ENCODE measurements around the gene RELN. TPM values are rescaled to one million over a fixed set of nuclear protein-coding genes. Genes with fewer than 3 reads are reported as not detected.

Gene RELN
- total RNA-seq, 1 experiment from 2014 or later = 0.02 TPM

DNA sequence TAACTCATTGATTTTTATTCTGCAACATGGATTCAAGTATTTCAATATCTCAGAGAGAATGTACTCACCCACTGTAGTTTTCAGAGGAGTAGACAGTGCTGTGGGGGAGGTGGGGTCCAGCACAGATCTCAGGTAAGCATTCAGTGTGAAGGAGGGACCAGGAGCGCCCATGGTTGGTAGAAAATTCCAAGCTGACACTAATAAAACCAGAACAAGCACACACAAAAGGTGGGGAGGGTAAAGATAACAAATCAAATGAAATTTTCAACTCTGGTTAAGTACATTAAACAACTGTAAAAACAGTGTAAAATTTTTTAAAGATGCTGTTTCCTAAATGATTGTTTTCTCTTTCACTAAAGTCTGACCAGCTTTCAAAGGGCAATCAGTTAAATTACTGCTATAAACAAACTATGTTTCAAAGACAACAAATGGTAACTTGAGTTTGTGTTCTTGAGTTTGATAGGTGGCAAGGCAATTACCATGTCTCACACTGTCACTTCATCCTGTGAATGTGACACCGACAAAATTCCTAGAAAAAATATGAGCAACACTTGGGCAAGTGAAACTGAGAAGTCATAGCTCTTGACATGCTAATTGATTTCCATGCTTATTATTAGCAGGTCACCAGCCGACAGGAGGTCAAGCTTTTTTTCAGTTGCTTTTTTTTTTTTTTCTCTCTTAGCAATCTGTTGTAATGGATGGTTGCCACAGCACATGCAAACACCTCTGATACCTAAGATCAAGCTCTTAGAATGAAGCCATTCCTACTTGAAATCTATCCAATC is 337.7 kb downstream of the RELN start:
- no peak overlapping the region for H3K4ac ChIP-seq (ENCODE audit: low read depth, low read length)
- no peak overlapping the region for H3K27ac ChIP-seq (ENCODE audit: insufficient read length, low read depth, low read length)
- WGBS (ENCODE audit: extremely low coverage, insufficient read length, low lambda C conversion rate) = no CpG with 5 or more reads among the region's 3 CpGs
- no peak overlapping the region for H4K8ac ChIP-seq (replicated peaks; ENCODE audit: insufficient read length, low read depth, low read length)
- H3K79me2 ChIP-seq (ENCODE audit: insufficient read depth, low read length) = no peaks in the 10 kb centered on the region
- no peaks in the 10 kb centered on the region for H4K20me1 ChIP-seq (ENCODE audit: control insufficient read depth, insufficient read depth, insufficient read length)
- H3K27me3 ChIP-seq (ENCODE audit: insufficient read depth, low read length) = no peaks in the 10 kb centered on the region
- Mint-ChIP-seq H3K4me1 (peaks cover 3 to 11% of the 10 kb centered on the region in 2 experiments; a peak in 2 of 4 replicates), H3K4me3 (no peak overlapping the region), H3K27ac (peak overlapping the region in 1 of 3 experiments; percentile 18; a peak in 1 of 7 replicates), H3K36me3 (ENCODE audit: insufficient read depth in 1 of 3, low read depth in 3 of 3) (no peaks in the 10 kb centered on the region), H3K27me3 (ENCODE audit: low read depth) (no peaks in the 10 kb centered on the region; the same call in 1 of the 2 replicates), H3K9me3 (peaks cover 7 to 11% of the 10 kb centered on the region in 2 experiments; a peak in 4 of 5 replicates)
- H3K56ac ChIP-seq (ENCODE audit: insufficient read length, low read depth, low read length) = no peak overlapping the region
- DNase-seq = no peak
- no peak overlapping the region for H2BK5ac ChIP-seq (ENCODE audit: insufficient read length, low read length)
- no peak overlapping the region for H4K91ac ChIP-seq (ENCODE audit: insufficient read length, low read depth, low read length)
- no peak overlapping the region for H3K14ac ChIP-seq (ENCODE audit: insufficient read depth, low read length)
- no peaks in the 10 kb centered on the region for H3K79me1 ChIP-seq (ENCODE audit: insufficient read depth, low read depth, low read length, poor library complexity, severe bottlenecking)
- H2BK12ac ChIP-seq (ENCODE audit: insufficient read length, low read depth, low read length) = no peak overlapping the region
- H3K23me2 ChIP-seq (ENCODE audit: insufficient read length, low read depth, low read length, poor library complexity, severe bottlenecking) = no peaks in the 10 kb centered on the region
- no peak overlapping the region for H3K23ac ChIP-seq (ENCODE audit: insufficient read length, low read depth, low read length)
- H3K9ac ChIP-seq (ENCODE audit: extremely low read depth, insufficient read length, low read length) = no peak overlapping the region
- TF ChIP-seq CTCF (conservative IDR thresholded peaks at IDR 0.05) = no peak
- H3K4me1 ChIP-seq (ENCODE audit: insufficient read depth, low read length) = no peaks in the 10 kb centered on the region
- no peak overlapping the region for H2BK15ac ChIP-seq (ENCODE audit: low read depth, low read length)
- no peak overlapping the region for H4K5ac ChIP-seq (ENCODE audit: insufficient read length, low read depth, low read length)
- no peaks in the 10 kb centered on the region for H3K9me3 ChIP-seq (ENCODE audit: control insufficient read depth, low read depth, low read length)
- no peak overlapping the region for H3K18ac ChIP-seq (ENCODE audit: insufficient read length, low read depth, low read length)
- H2AK5ac ChIP-seq (ENCODE audit: insufficient read length, low read length) = no peak overlapping the region
- no peak overlapping the region for H3T11ph ChIP-seq (ENCODE audit: low read length)
- no peak overlapping the region for H3K4me2 ChIP-seq (ENCODE audit: insufficient read depth, insufficient read length, low read length)
- H2BK20ac ChIP-seq (ENCODE audit: low read depth, low read length, poor library complexity, severe bottlenecking) = no peak overlapping the region
- H2BK120ac ChIP-seq (ENCODE audit: low read depth, low read length, poor library complexity, severe bottlenecking) = no peak overlapping the region
- no peak overlapping the region for H2AFZ ChIP-seq (ENCODE audit: low read length)

Data from H9 (cell line).